ENCODE measurements around the gene CPA5. TPM values are rescaled to one million over a fixed set of nuclear protein-coding genes. Genes with fewer than 3 reads are reported as not detected.

CPA5 gene
- total RNA-seq, 2 experiments from 2014 or later = not detected

DNA sequence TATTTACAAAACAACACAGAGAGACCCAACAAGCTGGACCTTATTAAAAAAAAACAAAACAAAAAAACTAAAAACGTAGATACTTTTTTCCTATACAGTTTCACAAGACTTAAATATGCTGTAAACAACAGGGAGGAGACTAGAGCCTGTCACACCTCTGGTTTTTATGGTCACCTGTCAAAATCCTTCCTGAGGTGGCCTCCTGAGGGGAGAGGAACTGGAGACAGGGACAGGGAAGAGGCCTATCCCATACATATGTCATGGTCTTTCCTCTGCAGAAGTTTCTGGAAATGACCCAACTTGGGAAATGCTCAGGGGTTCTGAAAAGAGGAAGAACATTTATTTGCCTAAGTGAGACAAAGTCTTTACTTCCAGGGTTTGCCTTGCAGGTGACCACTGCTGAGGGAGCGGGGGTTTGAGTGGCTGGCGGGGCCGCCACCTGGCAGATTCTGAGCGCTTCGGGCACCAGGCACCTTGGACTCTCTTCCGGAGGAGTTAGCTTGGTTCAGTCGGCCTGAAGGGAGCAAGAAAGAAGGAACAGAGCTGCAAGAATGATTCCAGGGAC is 54.0 kb downstream of the CPA5 start:
- no peaks in the 10 kb centered on the region for H3K79me2 ChIP-seq (ENCODE audit: insufficient read depth, low read depth, low read length)
- no peak overlapping the region for H3K4me2 ChIP-seq (ENCODE audit: low read length)
- H2AFZ ChIP-seq (ENCODE audit: low read length) = no peak overlapping the region
- no peaks in the 10 kb centered on the region for H3K9me3 ChIP-seq (ENCODE audit: low read length)
- BruUV-seq (replicated peaks) = no TSS peak
- CTCF ChIA-PET (ENCODE audit: unreplicated experiment) = no interaction called here
- POLR2A ChIA-PET = interaction anchor here (0.6 kb wide), 1 partner anchor 52 kb away, joined by 3 read pairs; no protein-coding TSS in a partner anchor
- TF ChIP-seq CTCF (conservative IDR thresholded peaks at IDR 0.05; ENCODE audit: low read length) (no peak), EZH2phosphoT487 (IDR thresholded peaks at IDR 0.05; ENCODE audit: borderline replicate concordance, low read depth, low read length) (no peak)
- H4K20me1 ChIP-seq (ENCODE audit: insufficient read depth, low read length) = no peaks in the 10 kb centered on the region
- no peak overlapping the region for H3K4me3 ChIP-seq (ENCODE audit: low read depth, low read length, poor library complexity, severe bottlenecking)
- intact Hi-C loops (cut with micrococcal nuclease; ENCODE audit: unreplicated experiment) = no loop called here
- no peaks in the 10 kb centered on the region for H3K4me1 ChIP-seq (ENCODE audit: insufficient read depth, low read length, poor library complexity, severe bottlenecking)
- no peak overlapping the region for H3K27ac ChIP-seq (ENCODE audit: low read depth, low read length, poor library complexity, severe bottlenecking)
- no peaks in the 10 kb centered on the region for H3K9me2 ChIP-seq (ENCODE audit: insufficient read depth, low read length)
- H3K36me3 ChIP-seq (ENCODE audit: insufficient read depth, low read length) = peaks cover 15% of the 10 kb centered on the region
- DNase-seq (ENCODE audit: low spot score) = no peak

DNA sequence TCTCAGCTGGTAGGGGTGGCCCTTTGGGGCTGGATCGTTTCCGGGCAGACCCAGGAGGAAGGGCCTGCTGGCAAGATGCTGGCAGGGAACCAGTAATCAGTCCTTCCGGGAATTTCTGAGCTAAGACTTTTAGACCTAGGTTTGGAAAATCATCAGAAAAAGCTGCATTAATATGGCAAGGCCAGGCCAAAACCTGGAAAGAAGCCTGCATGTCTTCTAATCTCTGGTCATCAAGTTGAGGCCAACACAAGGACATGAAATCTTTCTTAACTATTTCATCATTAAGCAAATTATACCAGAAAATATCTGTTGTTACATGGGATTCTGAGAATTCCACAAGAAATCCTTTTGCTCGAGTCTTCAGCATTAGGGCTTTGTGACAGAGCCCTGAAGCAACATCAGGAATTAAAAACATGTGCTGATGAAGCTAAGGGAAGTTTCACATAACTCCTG is 55.5 kb downstream of the CPA5 start:
- H3K9me3 ChIP-seq (ENCODE audit: low read length) = no peaks in the 10 kb centered on the region
- H3K9me2 ChIP-seq (ENCODE audit: insufficient read depth, low read length) = no peaks in the 10 kb centered on the region
- ChIA-PET CTCF (ENCODE audit: unreplicated experiment) (no interaction called here), POLR2A (interaction anchor here (0.5 kb wide), 1 partner anchor 271 kb away, joined by 3 read pairs; no protein-coding TSS in a partner anchor)
- H3K27ac ChIP-seq (ENCODE audit: low read depth, low read length, poor library complexity, severe bottlenecking) = no peak overlapping the region
- no peaks in the 10 kb centered on the region for H4K20me1 ChIP-seq (ENCODE audit: insufficient read depth, low read length)
- no peak overlapping the region for H2AFZ ChIP-seq (ENCODE audit: low read length)
- TF ChIP-seq EZH2phosphoT487 (IDR thresholded peaks at IDR 0.05; ENCODE audit: borderline replicate concordance, low read depth, low read length) (no peak), CTCF (conservative IDR thresholded peaks at IDR 0.05; ENCODE audit: low read length) (no peak)
- no TSS peak for BruUV-seq (replicated peaks)
- H3K36me3 ChIP-seq (ENCODE audit: insufficient read depth, low read length) = peaks cover 15% of the 10 kb centered on the region
- no peak for DNase-seq (ENCODE audit: low spot score)
- H3K79me2 ChIP-seq (ENCODE audit: insufficient read depth, low read depth, low read length) = no peaks in the 10 kb centered on the region
- H3K4me2 ChIP-seq (ENCODE audit: low read length) = no peak overlapping the region
- intact Hi-C loops (cut with micrococcal nuclease; ENCODE audit: unreplicated experiment) = no loop called here
- H3K4me3 ChIP-seq (ENCODE audit: low read depth, low read length, poor library complexity, severe bottlenecking) = no peak overlapping the region
- no peaks in the 10 kb centered on the region for H3K4me1 ChIP-seq (ENCODE audit: insufficient read depth, low read length, poor library complexity, severe bottlenecking)

GRCh38 chr7:130401101-130401500 is 56.5 kb downstream of the CPA5 start:
- ChIA-PET CTCF (ENCODE audit: unreplicated experiment) (no interaction called here), POLR2A (no interaction called here)
- no peaks in the 10 kb centered on the region for H3K9me2 ChIP-seq (ENCODE audit: insufficient read depth, low read length)
- no peaks in the 10 kb centered on the region for H4K20me1 ChIP-seq (ENCODE audit: insufficient read depth, low read length)
- H2AFZ ChIP-seq (ENCODE audit: low read length) = no peak overlapping the region
- TF ChIP-seq EZH2phosphoT487 (IDR thresholded peaks at IDR 0.05; ENCODE audit: borderline replicate concordance, low read depth, low read length) = no peak
- TF ChIP-seq CTCF (conservative IDR thresholded peaks at IDR 0.05; ENCODE audit: low read length) = no peak
- H3K4me1 ChIP-seq (ENCODE audit: insufficient read depth, low read length, poor library complexity, severe bottlenecking) = no peaks in the 10 kb centered on the region
- DNase-seq (ENCODE audit: low spot score) = no peak
- H3K9me3 ChIP-seq (ENCODE audit: low read length) = no peaks in the 10 kb centered on the region
- H3K27ac ChIP-seq (ENCODE audit: low read depth, low read length, poor library complexity, severe bottlenecking) = no peak overlapping the region
- no TSS peak for BruUV-seq (replicated peaks)
- no peak overlapping the region for H3K4me3 ChIP-seq (ENCODE audit: low read depth, low read length, poor library complexity, severe bottlenecking)
- intact Hi-C loops (cut with micrococcal nuclease; ENCODE audit: unreplicated experiment) = no loop called here
- no peaks in the 10 kb centered on the region for H3K79me2 ChIP-seq (ENCODE audit: insufficient read depth, low read depth, low read length)
- no peak overlapping the region for H3K4me2 ChIP-seq (ENCODE audit: low read length)
- peaks cover 15% of the 10 kb centered on the region for H3K36me3 ChIP-seq (ENCODE audit: insufficient read depth, low read length)

Data from OCI-LY7 (cell line).